OCI-LY1 (cell line): ENCODE measurements around the gene KIAA1755.

Experiments used
- H2AFZ ChIP-seq: fragments of 200-600 bp; sonication (generic), shearing (Covaris generic); 2 replicates; pipeline ENCODE4 v1.6.0; 2014; ENCODE audit warnings: antibody characterized with exemption, mild to moderate bottlenecking, low read length
- H3F3A ChIP-seq: fragments of 200-600 bp; sonication (generic), shearing (Covaris generic); 2 replicates; pipeline ENCODE4 v1.6.0; 2014; ENCODE audit warnings: mild to moderate bottlenecking, antibody characterized with exemption, low read length, moderate library complexity; ENCODE audit not compliant: insufficient read depth
- H3K27ac ChIP-seq: fragments of 200-600 bp; sonication (generic); 2 replicates; pipeline ENCODE4 v1.5.1; 2014; ENCODE audit warnings: low read length, mixed run types, mild to moderate bottlenecking, low read depth; ENCODE audit not compliant: poor library complexity, severe bottlenecking
- H3K27me3 ChIP-seq: fragments of 200-600 bp; sonication (generic); 2 replicates; pipeline ENCODE4 v1.6.0; 2014; ENCODE audit warnings: antibody characterized with exemption, mild to moderate bottlenecking, low read length, moderate library complexity; ENCODE audit not compliant: insufficient read depth
- H3K36me3 ChIP-seq: fragments of 200-600 bp; sonication (generic); 2 replicates; pipeline ENCODE4 v1.6.1; 2014; ENCODE audit warnings: mild to moderate bottlenecking, antibody characterized with exemption, low read length, moderate library complexity, mixed read lengths; ENCODE audit not compliant: insufficient read depth
- H3K4me1 ChIP-seq: fragments of 200-600 bp; sonication (generic); 2 replicates; pipeline ENCODE4 v1.5.1; 2014; ENCODE audit warnings: mild to moderate bottlenecking, low read length, moderate library complexity; ENCODE audit not compliant: insufficient read depth, severe bottlenecking
- H3K4me2 ChIP-seq: fragments of 200-600 bp; sonication (generic), shearing (Covaris generic); 2 replicates; pipeline ENCODE4 v1.6.1; 2014; ENCODE audit warnings: low read length
- H3K4me3 ChIP-seq: fragments of 200-600 bp; sonication (generic); 2 replicates; pipeline ENCODE4 v1.5.1; 2014; ENCODE audit warnings: low read length, low read depth, mild to moderate bottlenecking, mixed read lengths; ENCODE audit not compliant: poor library complexity, severe bottlenecking
- H3K79me2 ChIP-seq: fragments of 200-600 bp; shearing (Covaris generic); 2 replicates; pipeline ENCODE4 v1.6.1; 2016; ENCODE audit warnings: mixed run types, low read length, mixed read lengths; ENCODE audit not compliant: insufficient read depth
- H3K9ac ChIP-seq: fragments of 200-600 bp; sonication (generic), shearing (Covaris generic); 2 replicates; pipeline ENCODE4 v1.6.1; 2014; ENCODE audit warnings: mild to moderate bottlenecking, low read length, mixed read lengths
- H3K9me2 ChIP-seq: fragments of 200-600 bp; sonication (generic), shearing (Covaris generic); 2 replicates; pipeline ENCODE4 v1.6.1; 2014; ENCODE audit warnings: low read depth, mild to moderate bottlenecking, low read length, mixed read lengths
- H3K9me3 ChIP-seq: fragments of 200-600 bp; shearing (Covaris generic); 2 replicates; pipeline ENCODE4 v1.6.1; 2014; ENCODE audit warnings: low read length, mixed read lengths
- H4K20me1 ChIP-seq: fragments of 200-600 bp; sonication (generic), shearing (Covaris generic); 2 replicates; pipeline ENCODE4 v1.6.0; 2016; ENCODE audit warnings: mild to moderate bottlenecking, low read length; ENCODE audit not compliant: insufficient read depth
- EZH2 ChIP-seq: fragments of 200-600 bp; sonication (generic), shearing (Covaris generic); IDR thresholded peaks from 2 replicates; pipeline ENCODE4 v1.8.0; 2017; ENCODE audit warnings: borderline replicate concordance, mixed run types, mild to moderate bottlenecking, antibody characterized with exemption, low read length, moderate library complexity, mixed read lengths
- TF ChIP-seq, protein P1 (sequence below): fragments of 200-600 bp; sonication (generic), shearing (Covaris generic); IDR thresholded peaks from 2 replicates; pipeline ENCODE4 v1.5.1; 2017; ENCODE audit warnings: mild to moderate bottlenecking, antibody characterized with exemption, low read length, moderate library complexity, mixed read lengths

Gene KIAA1755

DNA sequence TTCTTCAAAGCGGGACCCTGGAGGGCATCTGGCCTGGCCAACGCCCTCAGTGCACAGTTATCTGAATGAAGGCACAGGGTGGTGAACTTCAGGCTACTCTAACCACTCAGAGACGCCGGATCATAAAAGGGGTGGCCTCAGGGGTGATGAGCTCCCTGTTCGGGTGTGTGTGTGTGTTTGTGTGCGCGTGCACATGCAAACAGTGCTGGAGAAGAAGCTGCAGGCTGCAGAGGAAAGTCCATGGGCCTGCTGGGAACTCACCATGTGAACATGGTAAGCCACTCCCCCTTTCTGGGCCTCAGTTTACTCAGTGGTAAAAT is 42.0 kb downstream of the KIAA1755 start:
- no peaks in the 10 kb centered on the region for H3K4me1 ChIP-seq
- no peaks in the 10 kb centered on the region for H3K9me2 ChIP-seq
- H4K20me1 ChIP-seq: no peaks in the 10 kb centered on the region
- H2AFZ ChIP-seq: no peak overlapping the region
- H3K4me2 ChIP-seq: no peak overlapping the region
- H3K4me3 ChIP-seq: no peak overlapping the region
- H3K79me2 ChIP-seq: no peaks in the 10 kb centered on the region
- no peaks in the 10 kb centered on the region for H3F3A ChIP-seq
- no peaks in the 10 kb centered on the region for H3K36me3 ChIP-seq
- H3K9ac ChIP-seq: no peak overlapping the region
- no peak overlapping the region for H3K27ac ChIP-seq
- TF ChIP-seq EZH2: no peak
- TF ChIP-seq, protein P1, sequence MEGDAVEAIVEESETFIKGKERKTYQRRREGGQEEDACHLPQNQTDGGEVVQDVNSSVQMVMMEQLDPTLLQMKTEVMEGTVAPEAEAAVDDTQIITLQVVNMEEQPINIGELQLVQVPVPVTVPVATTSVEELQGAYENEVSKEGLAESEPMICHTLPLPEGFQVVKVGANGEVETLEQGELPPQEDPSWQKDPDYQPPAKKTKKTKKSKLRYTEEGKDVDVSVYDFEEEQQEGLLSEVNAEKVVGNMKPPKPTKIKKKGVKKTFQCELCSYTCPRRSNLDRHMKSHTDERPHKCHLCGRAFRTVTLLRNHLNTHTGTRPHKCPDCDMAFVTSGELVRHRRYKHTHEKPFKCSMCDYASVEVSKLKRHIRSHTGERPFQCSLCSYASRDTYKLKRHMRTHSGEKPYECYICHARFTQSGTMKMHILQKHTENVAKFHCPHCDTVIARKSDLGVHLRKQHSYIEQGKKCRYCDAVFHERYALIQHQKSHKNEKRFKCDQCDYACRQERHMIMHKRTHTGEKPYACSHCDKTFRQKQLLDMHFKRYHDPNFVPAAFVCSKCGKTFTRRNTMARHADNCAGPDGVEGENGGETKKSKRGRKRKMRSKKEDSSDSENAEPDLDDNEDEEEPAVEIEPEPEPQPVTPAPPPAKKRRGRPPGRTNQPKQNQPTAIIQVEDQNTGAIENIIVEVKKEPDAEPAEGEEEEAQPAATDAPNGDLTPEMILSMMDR: no peak
- no peaks in the 10 kb centered on the region for H3K9me3 ChIP-seq
- no peaks in the 10 kb centered on the region; the same call in 1 of the 2 replicates for H3K27me3 ChIP-seq

DNA sequence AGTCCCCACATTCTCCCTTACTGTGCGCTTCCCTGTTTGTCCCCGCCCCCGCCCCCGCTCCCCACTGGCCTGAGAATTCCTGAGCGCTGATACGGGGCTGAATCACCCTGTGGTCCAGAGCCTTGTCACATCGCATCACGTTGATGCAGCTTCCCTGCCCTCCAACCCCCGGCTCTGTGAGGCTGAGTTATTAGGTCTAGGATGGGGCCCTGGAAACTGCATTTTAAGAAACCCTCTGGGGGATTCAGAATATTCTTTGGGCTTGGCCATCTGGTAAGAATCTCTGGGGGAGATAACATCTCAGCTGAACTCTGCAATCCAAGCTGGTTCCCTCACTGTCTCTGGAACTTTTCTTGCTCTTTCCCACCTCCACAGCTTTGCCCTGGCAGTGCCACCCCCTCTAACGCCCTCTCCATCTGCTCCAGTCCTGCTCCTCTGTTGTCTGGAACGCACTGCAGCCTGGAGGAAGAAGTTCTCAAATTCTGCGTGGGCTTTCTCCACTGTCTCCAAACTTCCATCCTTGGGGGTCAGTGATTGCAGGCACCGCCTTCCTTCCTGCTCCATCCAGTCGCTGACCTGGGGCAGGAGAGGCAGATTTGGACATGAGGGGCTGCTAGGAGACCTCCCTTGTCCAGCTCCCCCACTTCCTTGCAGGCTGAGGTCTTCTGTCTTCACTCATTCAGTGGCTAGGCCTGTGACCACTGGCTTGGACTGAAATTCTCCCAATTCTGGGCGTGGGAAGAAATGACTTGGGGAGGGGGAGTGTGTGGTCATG is 42.6 kb downstream of the KIAA1755 start:
- Histone ChIP-seq H3K4me3 (no peak overlapping the region), H3K79me2 (no peaks in the 10 kb centered on the region), H3K9ac (no peak overlapping the region), H3K9me3 (no peaks in the 10 kb centered on the region), H3K27ac (no peak overlapping the region), H4K20me1 (no peaks in the 10 kb centered on the region), H3K9me2 (no peaks in the 10 kb centered on the region), H3K4me1 (no peaks in the 10 kb centered on the region), H3K27me3 (no peaks in the 10 kb centered on the region; the same call in 1 of the 2 replicates), H3K36me3 (no peaks in the 10 kb centered on the region), H2AFZ (no peak overlapping the region), H3F3A (no peaks in the 10 kb centered on the region), H3K4me2 (no peak overlapping the region)
- TF ChIP-seq, protein P1: no peak
- TF ChIP-seq EZH2: no peak

DNA sequence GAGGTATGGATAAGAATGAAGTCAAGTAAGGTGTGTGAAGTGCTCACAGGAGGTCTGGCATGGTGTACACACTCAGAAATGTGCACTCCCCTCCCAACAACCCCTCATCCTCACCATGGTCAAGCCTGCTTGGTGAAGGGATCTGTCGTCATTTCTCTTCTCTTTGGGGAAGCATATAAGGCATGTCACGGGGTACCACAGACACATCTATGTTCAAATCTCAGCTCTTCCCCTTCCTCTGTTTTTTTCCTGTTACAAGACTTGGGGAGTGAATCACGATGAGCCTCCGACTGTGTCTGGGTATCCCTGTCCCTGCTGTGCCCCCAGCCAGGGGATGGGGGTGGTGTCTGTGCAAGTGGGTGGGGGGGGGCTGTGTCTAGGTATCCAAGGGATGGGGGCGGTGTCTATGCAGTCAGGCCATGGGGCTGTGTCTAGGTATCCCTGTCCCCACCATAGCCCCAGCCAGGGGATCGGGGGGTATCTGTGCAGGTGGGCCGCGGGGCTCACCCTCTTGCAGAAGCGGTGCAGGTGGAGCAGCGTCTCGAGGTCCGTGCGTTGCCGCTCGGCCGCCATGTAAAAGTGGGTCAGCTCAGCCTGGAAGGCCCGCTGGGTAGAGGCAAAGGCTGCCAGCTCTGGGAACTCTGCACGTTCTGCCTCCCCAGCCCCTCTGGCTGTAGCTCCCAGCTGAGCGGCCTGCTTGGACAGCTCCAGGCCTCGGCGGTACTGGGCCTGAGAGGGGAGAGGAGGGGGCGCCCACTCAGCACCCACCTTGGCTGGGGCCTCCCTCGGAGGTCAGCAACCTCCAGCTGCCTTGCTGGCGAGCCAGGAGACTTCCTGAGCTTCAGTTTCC is 43.6 kb downstream of the KIAA1755 start:
- H3K9me3 ChIP-seq: no peaks in the 10 kb centered on the region
- H3K36me3 ChIP-seq: no peaks in the 10 kb centered on the region
- H3K4me3 ChIP-seq: no peak overlapping the region
- TF ChIP-seq EZH2: no peak
- H2AFZ ChIP-seq: no peak overlapping the region
- H3K27ac ChIP-seq: no peak overlapping the region
- H4K20me1 ChIP-seq: no peaks in the 10 kb centered on the region
- H3K4me2 ChIP-seq: no peak overlapping the region
- no peak overlapping the region for H3K9ac ChIP-seq
- H3K9me2 ChIP-seq: no peaks in the 10 kb centered on the region
- no peaks in the 10 kb centered on the region for H3K4me1 ChIP-seq
- H3F3A ChIP-seq: no peaks in the 10 kb centered on the region
- no peaks in the 10 kb centered on the region for H3K79me2 ChIP-seq
- H3K27me3 ChIP-seq: no peaks in the 10 kb centered on the region; the same call in 1 of the 2 replicates
